ENCODE measurements around the gene ZNF512B. TPM values are rescaled to one million over a fixed set of nuclear protein-coding genes. Genes with fewer than 3 reads are reported as not detected.
"Not testable (repeated sequence)": the region's sequence is repeated elsewhere in the genome, so short reads cannot be mapped to it uniquely, and the experiment has no call there.

Gene ZNF512B
- total and polyA plus RNA-seq, 7 donors: 3.3 to 14.4 (median 10.0) TPM

DNA sequence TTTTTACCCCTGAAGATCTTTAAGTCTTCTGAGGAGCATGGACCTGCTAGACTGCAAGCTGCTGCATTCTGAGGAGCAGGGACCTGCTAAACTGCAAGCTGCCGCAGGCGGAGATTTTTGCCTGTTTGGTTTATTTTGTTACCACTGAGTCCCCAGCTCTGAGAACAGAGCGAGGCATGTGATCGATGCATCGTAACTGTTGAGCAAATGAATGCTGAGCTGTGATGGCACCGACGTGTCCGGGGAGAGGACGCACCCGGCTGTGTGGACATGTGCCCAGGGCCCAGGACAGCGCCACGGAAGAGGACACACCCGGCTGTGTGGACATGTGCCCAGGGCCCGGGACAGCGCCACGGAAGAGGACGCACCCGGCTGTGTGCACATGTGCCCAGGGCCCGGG is 50.6 kb downstream of the ZNF512B start:
- H3K4me3 ChIP-seq: no peak overlapping the region
- intact Hi-C loops (cut with DNase I): no loop called here
- H3K27ac ChIP-seq: no peak overlapping the region
- H3K27me3 ChIP-seq (ENCODE audit: insufficient read depth in 3 of 3, low read length in 2 of 3): no peaks in the 10 kb centered on the region
- TF ChIP-seq, protein P1, sequence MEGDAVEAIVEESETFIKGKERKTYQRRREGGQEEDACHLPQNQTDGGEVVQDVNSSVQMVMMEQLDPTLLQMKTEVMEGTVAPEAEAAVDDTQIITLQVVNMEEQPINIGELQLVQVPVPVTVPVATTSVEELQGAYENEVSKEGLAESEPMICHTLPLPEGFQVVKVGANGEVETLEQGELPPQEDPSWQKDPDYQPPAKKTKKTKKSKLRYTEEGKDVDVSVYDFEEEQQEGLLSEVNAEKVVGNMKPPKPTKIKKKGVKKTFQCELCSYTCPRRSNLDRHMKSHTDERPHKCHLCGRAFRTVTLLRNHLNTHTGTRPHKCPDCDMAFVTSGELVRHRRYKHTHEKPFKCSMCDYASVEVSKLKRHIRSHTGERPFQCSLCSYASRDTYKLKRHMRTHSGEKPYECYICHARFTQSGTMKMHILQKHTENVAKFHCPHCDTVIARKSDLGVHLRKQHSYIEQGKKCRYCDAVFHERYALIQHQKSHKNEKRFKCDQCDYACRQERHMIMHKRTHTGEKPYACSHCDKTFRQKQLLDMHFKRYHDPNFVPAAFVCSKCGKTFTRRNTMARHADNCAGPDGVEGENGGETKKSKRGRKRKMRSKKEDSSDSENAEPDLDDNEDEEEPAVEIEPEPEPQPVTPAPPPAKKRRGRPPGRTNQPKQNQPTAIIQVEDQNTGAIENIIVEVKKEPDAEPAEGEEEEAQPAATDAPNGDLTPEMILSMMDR (IDR thresholded peaks at IDR 0.05): no peak
- no peaks in the 10 kb centered on the region for H3K4me1 ChIP-seq
- ATAC-seq (no peak), DNase-seq (no peak)
- H3K36me3 ChIP-seq (ENCODE audit: insufficient read depth in 1 of 2, low read depth in 1 of 2): peaks cover 2 to 21% of the 10 kb centered on the region in 2 donors
- no peaks in the 10 kb centered on the region for H3K9me3 ChIP-seq
- 78 to 92% (median 91%) methylated on average over 14 to 19 of the region's 19 CpGs for WGBS, 3 donors

DNA sequence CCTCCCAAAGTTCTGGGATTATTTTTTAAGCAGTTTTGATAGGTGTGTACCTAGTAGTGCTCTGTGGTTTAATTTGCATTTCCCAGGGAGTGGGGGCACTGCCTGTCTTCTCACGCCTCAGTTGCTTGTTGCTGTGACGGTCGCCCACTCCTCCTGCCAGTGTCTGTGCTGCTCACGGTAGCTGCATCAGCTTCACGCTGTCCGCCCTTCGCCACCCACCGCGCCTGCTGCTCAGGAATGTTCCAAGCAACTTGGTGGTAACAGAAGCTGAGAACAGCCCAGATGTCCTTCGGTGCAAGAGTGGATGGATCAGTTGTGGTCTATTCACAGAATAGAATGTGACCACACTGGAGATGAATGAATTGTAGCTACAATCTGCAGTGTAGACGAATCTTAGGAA is 51.9 kb downstream of the ZNF512B start:
- Histone ChIP-seq H3K9me3 (no peaks in the 10 kb centered on the region), H3K36me3 (ENCODE audit: insufficient read depth in 1 of 2, low read depth in 1 of 2) (peaks cover 2 to 21% of the 10 kb centered on the region in 2 donors), H3K4me3 (no peak overlapping the region), H3K27me3 (ENCODE audit: insufficient read depth in 3 of 3, low read length in 2 of 3) (no peaks in the 10 kb centered on the region), H3K4me1 (no peaks in the 10 kb centered on the region), H3K27ac (no peak overlapping the region)
- 87 to 92% (median 88%) methylated on average over 11 of the region's 11 CpGs for WGBS, 3 donors
- peak in 3 of 4 donors; percentile 46 to 63 (median 59) for ATAC-seq
- TF ChIP-seq, protein P1 (IDR thresholded peaks at IDR 0.05): no peak
- intact Hi-C loops (cut with DNase I): no loop called here
- DNase-seq: no peak

DNA sequence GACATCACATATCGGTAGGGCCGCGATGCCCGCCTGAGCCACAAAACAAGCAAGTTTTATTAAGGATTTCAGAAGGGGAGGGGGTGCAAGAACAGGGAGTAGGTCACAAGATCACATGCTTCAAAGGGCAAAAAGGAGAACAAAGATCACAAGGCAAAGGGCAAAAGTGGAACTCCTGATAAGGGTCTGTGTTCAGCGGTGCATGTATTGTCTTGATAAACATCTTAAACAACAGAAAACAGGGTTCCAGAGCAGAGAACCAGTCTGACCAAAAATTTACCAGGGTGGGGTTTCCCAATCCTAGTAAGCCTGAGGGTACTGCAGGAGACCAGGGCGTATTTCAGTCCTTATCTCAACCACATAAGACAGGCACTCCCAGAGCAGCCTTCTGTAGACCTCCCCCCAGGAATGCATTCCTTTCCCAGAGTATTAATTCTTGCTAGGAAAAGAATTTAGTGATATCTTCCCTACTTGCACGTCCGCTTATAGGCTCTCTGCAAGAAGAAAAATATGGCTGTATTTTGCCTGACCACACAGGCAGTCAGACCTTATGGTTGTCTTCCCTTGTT is 53.3 kb downstream of the ZNF512B start:
- ATAC-seq; H3K4me3 ChIP-seq; H3K27ac ChIP-seq; intact Hi-C loops (cut with DNase I); DNase-seq; H3K9me3 ChIP-seq; H3K27me3 ChIP-seq (ENCODE audit: insufficient read depth in 3 of 3, low read length in 2 of 3); H3K4me1 ChIP-seq: not testable (repeated sequence)
- H3K36me3 ChIP-seq (ENCODE audit: insufficient read depth in 1 of 2, low read depth in 1 of 2): peaks cover 0 to 21% of the 10 kb centered on the region in 2 donors
- WGBS, 3 donors: 95 to 97% (median 97%) methylated on average over 8 of the region's 8 CpGs

DNA sequence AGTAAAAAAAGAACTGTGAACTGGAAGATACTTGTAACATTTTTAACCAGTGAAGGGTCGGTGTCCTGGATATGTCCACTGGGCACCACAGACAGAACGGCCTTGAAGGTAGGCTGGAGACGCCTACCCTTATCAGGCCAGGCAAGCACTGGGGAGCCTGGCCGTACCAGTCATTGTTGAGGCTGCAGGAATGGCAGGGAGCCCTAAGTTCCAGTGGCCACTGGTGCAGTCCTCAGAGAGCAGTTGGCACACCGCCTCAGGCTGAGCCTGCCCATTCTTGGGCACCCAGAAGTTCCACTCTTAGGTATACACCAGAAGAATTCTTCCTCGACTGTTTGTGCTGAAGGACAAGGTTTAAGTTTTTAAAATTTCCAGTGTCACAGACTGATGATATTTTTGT is 54.3 kb downstream of the ZNF512B start:
- no peak overlapping the region for H3K4me3 ChIP-seq
- H3K27ac ChIP-seq: no peak overlapping the region
- DNase-seq (no peak), ATAC-seq (peak in 3 of 4 donors; percentile 48 to 64 (median 60))
- H3K9me3 ChIP-seq: no peaks in the 10 kb centered on the region
- WGBS, 3 donors: 74 to 87% (median 78%) methylated on average over 6 of the region's 6 CpGs
- no peaks in the 10 kb centered on the region for H3K4me1 ChIP-seq
- peaks cover 0 to 17% of the 10 kb centered on the region in 2 donors for H3K36me3 ChIP-seq (ENCODE audit: insufficient read depth in 1 of 2, low read depth in 1 of 2)
- intact Hi-C loops (cut with DNase I): no loop called here
- TF ChIP-seq, protein P1 (IDR thresholded peaks at IDR 0.05): no peak
- H3K27me3 ChIP-seq (ENCODE audit: insufficient read depth in 3 of 3, low read length in 2 of 3): no peaks in the 10 kb centered on the region

DNA sequence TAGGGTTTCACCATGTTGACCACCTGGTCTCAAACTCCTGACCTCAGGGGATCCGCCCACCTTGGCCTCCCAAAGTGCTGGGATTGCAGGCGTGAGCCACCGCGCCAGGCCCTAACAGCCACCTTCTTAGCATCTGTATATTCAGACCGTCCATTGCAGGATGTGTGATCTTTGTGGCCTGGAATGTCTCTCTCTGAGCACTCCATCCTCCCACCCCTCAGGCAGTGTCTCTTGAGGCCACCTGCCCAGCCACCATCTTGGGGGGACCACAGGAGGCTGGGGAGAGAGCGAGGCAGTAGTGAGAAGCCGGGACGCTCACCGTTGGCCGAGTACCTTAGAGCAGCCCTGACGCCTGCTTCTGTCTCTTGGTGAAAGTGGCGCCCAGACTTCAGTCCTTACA is 56.0 kb downstream of the ZNF512B start:
- 94 to 96% (median 96%) methylated on average over 12 of the region's 12 CpGs for WGBS, 3 donors

More for the DNA sequence above, 56.0 kb downstream of the ZNF512B start:
- DNase-seq: no peak
- H3K4me3 ChIP-seq: no peak overlapping the region
- TF ChIP-seq, protein P1 (IDR thresholded peaks at IDR 0.05): no peak
- H3K36me3 ChIP-seq (ENCODE audit: insufficient read depth in 1 of 2, low read depth in 1 of 2): peaks cover 2 to 8% of the 10 kb centered on the region in 2 donors
- H3K9me3 ChIP-seq: no peaks in the 10 kb centered on the region
- ATAC-seq: no peak
- intact Hi-C loops (cut with DNase I): no loop called here
- no peak overlapping the region for H3K27ac ChIP-seq
- no peaks in the 10 kb centered on the region for H3K4me1 ChIP-seq
- no peaks in the 10 kb centered on the region for H3K27me3 ChIP-seq (ENCODE audit: insufficient read depth in 3 of 3, low read length in 2 of 3)
